ENCODE data around the gene ERFE.
"Not testable (repeated sequence)": the region's sequence is repeated elsewhere in the genome, so short reads cannot be mapped to it uniquely, and the experiment has no call there.

DNA sequence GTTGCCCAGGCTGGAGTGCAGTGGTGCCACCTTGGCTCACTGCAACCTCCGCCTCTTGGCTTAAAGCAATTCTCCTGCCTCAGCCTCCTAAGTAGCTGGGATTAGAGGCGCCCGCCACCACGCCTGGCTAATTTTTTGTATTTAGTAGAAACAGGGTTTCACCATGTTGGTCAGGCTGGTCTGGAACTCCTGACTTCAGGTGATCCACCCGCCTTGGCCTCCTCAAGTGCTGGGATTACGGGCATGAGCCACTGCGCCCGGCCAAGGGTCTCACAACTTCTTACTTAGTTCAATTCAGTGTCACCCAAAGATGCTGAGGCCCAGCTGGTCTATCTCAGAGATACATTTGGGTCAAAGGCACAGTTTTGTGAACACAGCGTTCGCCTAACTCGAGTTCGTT, 43.1 kb upstream of the ERFE start:
- TF ChIP-seq, protein P1, sequence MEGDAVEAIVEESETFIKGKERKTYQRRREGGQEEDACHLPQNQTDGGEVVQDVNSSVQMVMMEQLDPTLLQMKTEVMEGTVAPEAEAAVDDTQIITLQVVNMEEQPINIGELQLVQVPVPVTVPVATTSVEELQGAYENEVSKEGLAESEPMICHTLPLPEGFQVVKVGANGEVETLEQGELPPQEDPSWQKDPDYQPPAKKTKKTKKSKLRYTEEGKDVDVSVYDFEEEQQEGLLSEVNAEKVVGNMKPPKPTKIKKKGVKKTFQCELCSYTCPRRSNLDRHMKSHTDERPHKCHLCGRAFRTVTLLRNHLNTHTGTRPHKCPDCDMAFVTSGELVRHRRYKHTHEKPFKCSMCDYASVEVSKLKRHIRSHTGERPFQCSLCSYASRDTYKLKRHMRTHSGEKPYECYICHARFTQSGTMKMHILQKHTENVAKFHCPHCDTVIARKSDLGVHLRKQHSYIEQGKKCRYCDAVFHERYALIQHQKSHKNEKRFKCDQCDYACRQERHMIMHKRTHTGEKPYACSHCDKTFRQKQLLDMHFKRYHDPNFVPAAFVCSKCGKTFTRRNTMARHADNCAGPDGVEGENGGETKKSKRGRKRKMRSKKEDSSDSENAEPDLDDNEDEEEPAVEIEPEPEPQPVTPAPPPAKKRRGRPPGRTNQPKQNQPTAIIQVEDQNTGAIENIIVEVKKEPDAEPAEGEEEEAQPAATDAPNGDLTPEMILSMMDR (IDR thresholded peaks at IDR 0.05), result not testable (repeated sequence)
- not testable (repeated sequence) for TF ChIP-seq POLR2A (IDR thresholded peaks at IDR 0.05)

Data from suprapubic skin (tissue), 3 donors.